NCI-H1694 treated with DMSO at 0.1 percent for 48 hours (cell line): ENCODE data around the gene PNKD.

Source experiments
- DNase-seq: peaks from one replicate; lab custom pipeline; 2025; lab: John Stamatoyannopoulos, UW

The PNKD gene

GRCh38 chr2:218269900-218270720 lies at the start of gene PNKD, which contains the start of gene AAMP:
Gene PNKD, plus strand, starts transcription at chr2:218270519. Its CDS starts 17 bp downstream, at chr2:218270536.
Gene AAMP, minus strand, starts transcription at chr2:218270137. Its CDS starts 51 bp downstream, at chr2:218270086.
- DNase-seq, result peak; percentile 99

- DNase-seq, result no peak
These were observed 49.3 kb upstream of the PNKD start for GRCh38 chr2:218221000-218221399.

GRCh38 chr2:218223046-218223445 lies 47.3 kb upstream of the PNKD start:
- DNase-seq, result no peak

DNA sequence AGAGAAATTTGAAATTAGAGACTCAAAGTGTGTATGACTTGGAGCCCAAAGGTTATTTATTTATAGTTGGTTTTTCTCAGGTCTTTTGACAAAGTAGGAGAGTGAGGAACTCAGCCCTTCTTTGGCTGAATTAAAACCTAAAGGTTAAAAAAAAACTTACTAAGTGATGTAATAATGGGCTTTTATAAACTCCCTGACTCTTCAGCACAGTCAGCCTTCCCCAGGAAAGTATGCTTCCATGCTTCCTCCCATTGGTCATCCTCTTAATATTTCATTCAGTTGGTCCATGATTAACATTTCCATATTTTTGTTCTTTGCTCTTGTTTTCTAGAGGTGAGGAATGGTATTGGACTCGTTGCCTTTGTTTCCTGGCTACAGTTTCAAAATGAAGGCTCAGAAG lies 46.1 kb upstream of the PNKD start:
- DNase-seq, result no peak

DNA sequence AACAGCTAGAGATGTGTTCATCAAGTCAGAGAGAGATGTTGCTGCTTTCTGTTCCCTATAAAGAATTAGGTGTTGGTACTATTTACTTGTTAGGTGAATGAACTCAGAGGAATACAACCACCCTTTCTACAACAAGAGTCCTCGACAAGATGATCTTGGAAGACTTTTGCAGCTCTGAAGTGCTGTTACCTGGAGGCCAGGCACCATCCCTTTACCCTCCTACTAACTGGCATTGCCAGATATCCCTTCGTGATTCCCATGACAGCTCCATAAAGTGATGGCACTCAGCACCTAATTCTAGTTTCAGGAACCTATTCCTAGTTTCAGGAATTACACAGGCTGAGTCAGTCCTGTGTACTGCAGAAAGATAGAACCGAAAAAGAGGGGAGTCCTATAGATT lies 43.4 kb upstream of the PNKD start:
- DNase-seq, result no peak

DNA sequence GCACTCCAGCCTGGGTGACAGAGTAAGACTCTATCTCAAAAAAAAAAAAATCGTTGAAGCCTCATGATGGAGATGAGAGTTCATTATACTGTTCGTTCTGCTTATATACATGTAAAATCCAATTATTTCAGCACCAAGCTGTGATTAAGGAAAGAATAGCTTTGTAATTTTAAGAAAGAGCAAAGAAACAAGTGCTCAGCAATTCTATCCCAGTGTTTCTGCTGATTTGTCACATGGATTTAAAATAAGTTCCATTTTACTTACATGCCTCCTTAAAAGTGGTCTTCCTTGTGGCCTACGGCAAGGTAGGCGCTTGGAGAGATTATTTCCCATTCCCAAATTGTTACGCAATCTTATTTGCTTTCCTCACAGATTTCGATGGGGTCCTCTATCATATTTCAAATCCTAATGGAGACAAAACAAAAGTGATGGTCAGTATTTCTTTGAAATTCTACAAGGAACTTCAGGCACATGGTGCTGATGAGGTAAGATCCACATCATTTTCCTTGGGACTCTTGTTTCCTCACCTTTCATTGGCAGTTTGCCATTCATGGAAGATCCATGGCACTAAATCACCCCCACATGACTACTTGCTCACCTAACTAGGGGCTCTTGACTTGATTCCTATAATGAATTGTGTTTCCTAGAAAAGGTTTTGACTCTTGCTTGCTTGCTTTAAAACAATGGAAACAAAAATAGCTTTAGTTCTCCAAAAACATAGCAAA lies 41.8 kb upstream of the PNKD start:
- DNase-seq, result no peak

GRCh38 chr2:218229239-218229638 lies 41.1 kb upstream of the PNKD start:
- DNase-seq, result no peak

DNA sequence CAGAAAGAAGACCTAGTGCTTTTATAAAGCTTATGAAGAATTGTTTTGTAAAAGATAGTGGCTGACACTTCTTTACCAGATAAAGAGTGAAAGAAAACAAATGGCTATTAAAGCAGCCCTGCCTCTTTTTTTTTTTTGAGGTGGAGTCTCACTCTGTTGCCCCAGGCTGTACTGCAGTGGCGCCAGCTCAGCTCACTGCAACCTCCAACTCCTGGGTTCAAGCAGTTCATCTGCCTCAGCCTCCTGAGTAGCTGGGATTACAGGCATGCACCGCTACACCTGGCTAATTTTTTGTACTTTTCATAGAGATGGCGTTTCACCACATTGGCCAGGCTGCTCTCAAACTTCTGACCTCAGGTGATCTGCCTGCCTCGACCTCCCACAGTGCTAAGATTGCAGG lies 40.5 kb upstream of the PNKD start:
- DNase-seq, result no peak

DNA sequence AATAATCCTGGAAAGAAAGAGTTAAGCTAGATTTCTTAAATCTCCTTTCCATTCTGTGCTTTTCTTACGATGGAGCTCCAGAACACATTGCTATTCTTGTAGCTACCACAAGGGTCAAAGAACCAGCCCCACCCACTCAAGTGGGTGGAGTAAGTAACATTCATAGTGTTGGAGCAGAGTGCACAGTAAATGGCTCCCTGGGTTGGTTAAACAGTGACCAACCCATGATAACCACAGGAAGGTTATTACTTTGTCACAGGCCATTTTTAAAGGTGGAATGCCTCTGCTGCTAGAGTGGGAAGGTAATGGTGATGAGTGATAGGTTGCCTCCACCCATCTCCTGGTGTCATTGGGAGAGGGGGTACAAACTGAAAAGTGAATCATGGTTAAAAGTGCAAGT lies 39.4 kb upstream of the PNKD start:
- DNase-seq, result no peak

DNA sequence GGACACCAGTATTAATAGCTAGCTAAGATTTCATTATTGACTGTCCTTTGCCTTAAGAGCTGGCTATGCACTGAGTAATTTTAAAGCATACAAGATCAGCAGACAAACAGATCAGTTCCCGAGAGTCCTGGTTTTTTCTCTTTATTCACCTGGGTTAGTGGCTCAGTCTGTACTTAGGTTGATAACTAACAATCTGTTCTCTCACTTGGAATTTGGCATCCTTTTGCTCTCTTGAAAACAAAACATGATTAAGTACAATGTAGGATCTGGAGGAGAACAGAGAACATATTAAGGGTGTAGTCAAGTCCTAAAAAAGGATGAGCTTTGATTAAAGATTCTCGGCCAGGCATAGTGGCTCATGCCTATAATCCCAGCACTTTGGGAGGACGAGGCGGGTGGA lies 36.8 kb upstream of the PNKD start:
- DNase-seq, result no peak

DNA sequence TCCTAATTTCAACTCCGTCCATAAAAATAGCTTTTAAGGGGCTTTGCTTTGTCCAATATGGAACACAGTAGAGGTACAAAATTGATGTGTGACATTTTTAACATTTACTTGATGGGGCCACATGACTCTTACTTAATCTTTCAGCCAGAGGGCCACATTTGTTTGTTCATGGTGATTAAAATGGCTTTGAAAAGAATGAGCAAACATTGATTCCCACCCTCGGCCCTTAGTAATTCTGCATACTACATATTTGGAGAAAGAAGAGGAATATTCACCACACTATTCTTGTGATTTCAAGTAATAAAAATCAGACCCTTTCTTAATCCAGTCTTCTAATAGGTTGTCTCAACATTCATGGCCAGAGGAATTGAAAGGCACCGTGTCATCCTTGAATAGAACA lies 35.8 kb upstream of the PNKD start:
- no peak for DNase-seq

DNA sequence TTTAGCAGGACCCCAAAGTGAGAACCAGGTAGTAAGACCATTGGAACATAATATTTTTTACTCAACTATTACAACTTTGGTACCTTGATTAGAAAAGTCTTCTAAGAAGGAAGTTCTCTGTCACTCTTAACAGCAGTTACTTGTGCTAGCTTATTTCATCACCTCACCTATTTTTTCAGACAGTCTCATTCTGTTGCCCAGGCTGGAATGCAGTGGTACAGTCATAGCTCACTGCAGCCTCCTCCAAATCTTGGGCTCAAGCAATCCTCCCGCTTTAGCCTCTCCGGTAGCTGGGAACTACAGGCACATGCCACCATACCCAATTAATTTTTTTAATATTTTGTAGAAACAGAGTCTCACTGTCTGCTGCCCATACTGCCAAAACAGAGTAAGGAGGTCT lies 35.3 kb upstream of the PNKD start:
- DNase-seq, result no peak

- DNase-seq, result no peak
These were observed 33.5 kb upstream of the PNKD start for GRCh38 chr2:218236829-218237228.

GRCh38 chr2:218238887-218239286 lies 31.4 kb upstream of the PNKD start:
- no peak for DNase-seq

DNA sequence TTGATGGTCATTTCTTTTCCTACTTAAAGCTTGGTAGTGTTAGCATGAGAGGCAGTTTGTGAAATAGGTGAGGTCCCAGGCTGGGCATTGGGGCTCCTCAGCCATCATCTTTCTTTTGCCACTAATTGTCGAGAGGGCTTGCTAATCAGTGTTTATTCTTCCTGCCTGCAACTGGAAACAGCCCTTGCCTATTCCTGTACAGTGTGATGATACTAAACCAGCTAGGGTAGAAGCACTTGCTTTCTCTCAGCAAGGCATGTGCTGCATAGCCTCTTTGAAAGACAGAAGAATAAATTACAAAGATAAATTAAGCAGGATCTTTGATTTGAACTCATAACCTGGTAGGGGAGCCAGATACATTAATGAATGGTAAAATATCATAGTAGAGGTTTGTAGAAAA lies 26.1 kb upstream of the PNKD start:
- DNase-seq, result no peak

DNA sequence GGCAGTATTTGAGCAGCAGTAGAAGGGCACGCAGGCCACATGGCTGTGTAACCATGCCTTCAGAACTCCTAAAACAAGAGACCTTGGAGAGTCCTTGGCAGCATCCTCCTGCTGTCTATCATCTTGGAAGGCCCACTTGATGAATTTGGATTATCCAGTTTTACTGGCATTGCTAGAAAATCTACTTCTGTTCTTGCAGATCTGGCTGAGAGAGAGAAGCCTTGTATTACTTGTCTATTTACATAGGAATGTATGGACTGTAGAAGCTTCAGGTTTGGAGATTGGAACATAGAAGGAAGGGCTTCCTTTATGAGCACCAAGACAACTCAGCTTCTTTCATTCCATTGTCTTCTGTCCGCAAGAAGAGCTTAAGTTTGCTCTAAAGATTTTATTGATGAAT lies 25.7 kb upstream of the PNKD start:
- DNase-seq, result no peak

GRCh38 chr2:218245214-218245613 lies 25.1 kb upstream of the PNKD start:
- no peak for DNase-seq

DNA sequence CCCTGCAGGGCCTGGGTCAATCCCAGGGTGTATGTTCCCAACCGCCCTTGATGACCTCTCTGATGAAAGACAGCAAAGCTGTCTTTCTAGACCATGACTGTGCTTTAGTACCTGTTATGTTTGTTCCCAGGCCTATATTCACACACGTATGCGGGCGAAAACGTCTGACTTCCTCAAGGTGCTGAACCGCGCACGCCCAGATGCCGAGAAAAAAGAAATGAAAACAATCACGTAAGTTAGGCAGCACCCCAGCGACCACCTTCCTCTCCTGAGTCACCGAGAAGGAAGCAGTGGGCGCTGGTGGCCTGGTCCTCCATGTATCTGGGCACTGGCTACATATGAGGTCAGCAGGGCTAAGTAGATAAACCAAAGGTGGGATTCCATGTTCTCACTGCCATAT lies 20.6 kb upstream of the PNKD start:
- no peak for DNase-seq

GRCh38 chr2:218252509-218253231 lies 17.6 kb upstream of the PNKD start:
- no peak for DNase-seq

DNA sequence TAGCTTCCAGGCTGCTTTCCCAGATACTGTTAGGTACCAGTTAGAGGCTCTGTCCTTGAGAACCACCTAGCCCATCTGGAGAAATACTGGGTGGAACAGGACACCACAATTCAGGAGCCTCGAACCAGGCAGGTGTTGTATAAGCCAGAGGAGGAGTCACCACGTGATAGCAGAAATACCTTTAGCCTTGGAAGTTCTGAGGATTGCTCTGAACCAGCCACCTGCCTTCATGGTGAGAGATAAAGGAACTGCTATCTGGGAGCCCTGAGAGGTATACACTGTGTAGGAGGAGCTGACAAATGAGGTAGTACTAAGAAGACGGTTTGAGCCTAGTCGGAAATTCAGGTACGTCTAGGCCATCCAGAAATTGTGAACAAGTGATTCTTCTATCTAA lies 17.1 kb upstream of the PNKD start:
- DNase-seq, result no peak

GRCh38 chr2:218255446-218255845 lies 14.9 kb upstream of the PNKD start:
- DNase-seq, result no peak

GRCh38 chr2:218256612-218257350 lies 13.5 kb upstream of the PNKD start:
- DNase-seq, result no peak
